MM.1S (cell line): ENCODE measurements around the gene ARHGAP8.

ENCODE experiments used
- CTCF ChIP-seq: fragments of 300-600 bp; sonication (generic); IDR thresholded peaks from 2 replicates; pipeline ENCODE4 v1.5.1; 2016; ENCODE audit warnings: antibody characterized with exemption, low read length, mixed read lengths
- EZH2 ChIP-seq: fragments of 300-600 bp; sonication (generic); optimal IDR thresholded peaks from 2 replicates; pipeline ENCODE3; 2017; ENCODE audit warnings: low read depth, mild to moderate bottlenecking, antibody characterized with exemption, low read length, mixed read lengths

GRCh38 chr22:44759430-44760310 is 7.3 kb downstream of the ARHGAP8 start:
- TF ChIP-seq CTCF, result no peak
- no peak for TF ChIP-seq EZH2
